Pancreas (tissue), 10 donors: ENCODE results near the gene PRLHR. TPM values are rescaled to one million over a fixed set of nuclear protein-coding genes. Genes with fewer than 3 reads are reported as not detected.

Experiments
- ATAC-seq, 4 donors: fragments of 200-7000 bp; cut with Tn5 transposase; one replicate each; pipeline versions ENCODE4 v1.8.0 to v1.9.1; 2020; ENCODE audit warnings: mild to moderate bottlenecking in 4 of 4, moderate library complexity in 4 of 4
- DNase-seq, 6 donors: peaks; one replicate each; pipeline ENCODE4 v3.0.0-alpha.2; 2020
- FAIRE-seq: peaks from 2 replicates; lab custom pipeline; 2012; peaks lifted over from hg19 to GRCh38; lab: Jason Lieb, UNC
- H3K27ac ChIP-seq, 4 donors: fragments of 200-600 bp; sonication (generic); 1 replicate in 3 of 4; 2 replicates in 1 of 4; pipeline versions ENCODE4 v1.5.0 to v1.8.0; 2020
- H3K27me3 ChIP-seq, 4 donors: fragments of 200-600 bp; one replicate each; pipeline ENCODE4 v1.8.0; 2021
- H3K36me3 ChIP-seq, 3 donors: fragments of 200-600 bp; sonication (generic) in 1 of 3; one replicate each; pipeline versions ENCODE4 v1.5.0 to v1.8.0; 2020 to 2021
- H3K4me1 ChIP-seq, 3 donors: fragments of 200-600 bp; one replicate each; pipeline ENCODE4 v1.8.0; 2021
- H3K4me3 ChIP-seq, 4 donors: fragments of 200-600 bp; sonication (generic) in 2 of 4; one replicate each; pipeline versions ENCODE4 v1.5.0 to v1.8.0; 2020 to 2021
- H3K9me3 ChIP-seq, 4 donors: fragments of 200-600 bp; one replicate each; pipeline ENCODE4 v1.8.0; 2021
- CTCF ChIP-seq, 4 donors: fragments of 200-600 bp; sonication (generic) in 3 of 4; IDR thresholded peaks; one replicate each; pipeline versions ENCODE4 v1.5.0 to v1.8.0; 2021; ENCODE audit warnings: antibody characterized with exemption in 4 of 4
- whole genome bisulfite sequencing, 2 donors: extraction: QIAGEN DNeasy Blood & Tissue Kit; methylation state at CpG; one replicate each; pipeline ENCODE4 v1.1.7; 2013; 5-methylcytosine and 5-hydroxymethylcytosine counted together
- intact Hi-C, 3 donors: fragments of 100-400 bp; cut with DNase I; formaldehyde crosslinking; loops; one replicate each; pipeline versions ENCODE4 v1.11.1 to v1.14.2; 2022
- polyA plus RNA-seq, 2 donors: library from polyadenylated mRNA; stranded (reverse); fragments of 200-250 nt; gene quantifications; one replicate each; pipeline ENCODE4 v1.2.3, GENCODE V29; 2013
- total RNA-seq, 6 donors: library from RNA; stranded (reverse); fragmentation: NEBNext Ultra II Directional in 4 of 6; extraction: Animal tissue kit (Norgen Biotek cat#: 25700) in 4 of 6; gene quantifications; one replicate each; pipeline versions ENCODE4 v1.2.1 to v1.2.4, GENCODE V29; 2021 to 2023
- donor health status: healthy with polysubstance abuse.
- donor health status: DM: no; HTN: no; CAD: no; lungs with moderate emphysema.
- donor health status: DM: no; HTN: no; CAD: no.
- donor health status: control.
- donor health status: control.
- donor health status: Bipolar disorder and iron deficiency.
- donor health status: DM: yes; HTN: yes; CAD: no.
- donor health status: DM: no; HTN: no; CAD: no.
- donor health status: DM: no; HTN: no; CAD: no.
- donor health status: DM: yes; HTN: yes; CAD: no.

Gene PRLHR
- total and polyA plus RNA-seq, 8 donors, result 0.04 to 0.80 (median 0.32) TPM; not detected in 2

- peaks cover 2 to 15% (median 14%) of the 10 kb centered on the region in 3 donors for H3K4me1 ChIP-seq
- no peak for DNase-seq
- TF ChIP-seq CTCF (IDR thresholded peaks at IDR 0.05), result no peak
- no peak overlapping the region for H3K27ac ChIP-seq
- 71 to 86% methylated on average over 1 of the region's 1 CpG for WGBS, 2 donors
- no peaks in the 10 kb centered on the region for H3K9me3 ChIP-seq
- no peak for ATAC-seq
- intact Hi-C loops, result no loop called here
- FAIRE-seq, result no peak
- no peaks in the 10 kb centered on the region for H3K36me3 ChIP-seq
- no peaks in the 10 kb centered on the region for H3K27me3 ChIP-seq
- H3K4me3 ChIP-seq, result no peak overlapping the region
Observed at GRCh38 chr10:118585794-118586193, 9.7 kb downstream of the PRLHR start.

GRCh38 chr10:118585234-118585633 is 10.2 kb downstream of the PRLHR start:
- WGBS, 2 donors, result 44 to 47% methylated on average over 5 of the region's 5 CpGs
- FAIRE-seq (no peak), DNase-seq (peak in 1 of 6 donors; percentile 47), ATAC-seq (peak in 3 of 4 donors; percentile 53 to 68 (median 58))
- no peaks in the 10 kb centered on the region for H3K36me3 ChIP-seq
- no peaks in the 10 kb centered on the region for H3K9me3 ChIP-seq
- H3K4me3 ChIP-seq, result no peak overlapping the region
- intact Hi-C loops, result no loop called here
- peaks cover 0 to 10% (median 10%) of the 10 kb centered on the region in 3 donors for H3K4me1 ChIP-seq
- no peaks in the 10 kb centered on the region for H3K27me3 ChIP-seq
- no peak for TF ChIP-seq CTCF (IDR thresholded peaks at IDR 0.05)
- no peak overlapping the region for H3K27ac ChIP-seq

GRCh38 chr10:118584181-118584954 is 11.1 kb downstream of the PRLHR start:
- peak in 2 of 4 donors; percentile 49 to 64 for ATAC-seq
- 74 to 75% methylated on average over 6 of the region's 6 CpGs for WGBS, 2 donors
- H3K9me3 ChIP-seq, result no peaks in the 10 kb centered on the region
- no peak for FAIRE-seq
- H3K4me1 ChIP-seq, result peaks cover 0 to 6% (median under 1%) of the 10 kb centered on the region in 3 donors
- H3K27me3 ChIP-seq, result no peaks in the 10 kb centered on the region
- intact Hi-C loops, result no loop called here
- H3K27ac ChIP-seq, result no peak overlapping the region
- H3K36me3 ChIP-seq, result no peaks in the 10 kb centered on the region
- DNase-seq, result peak in 2 of 6 donors; percentile 41 to 60
- no peak overlapping the region for H3K4me3 ChIP-seq
- TF ChIP-seq CTCF (IDR thresholded peaks at IDR 0.05), result no peak

GRCh38 chr10:118583611-118584010 is 11.8 kb downstream of the PRLHR start:
- no peak overlapping the region for H3K4me3 ChIP-seq
- peaks cover 0 to 6% (median 0%) of the 10 kb centered on the region in 3 donors for H3K4me1 ChIP-seq
- no peaks in the 10 kb centered on the region for H3K36me3 ChIP-seq
- no peak for DNase-seq
- no peak overlapping the region for H3K27ac ChIP-seq
- TF ChIP-seq CTCF (IDR thresholded peaks at IDR 0.05), result no peak
- FAIRE-seq, result no peak
- no peaks in the 10 kb centered on the region for H3K9me3 ChIP-seq
- no peak for ATAC-seq
- intact Hi-C loops, result no loop called here
- WGBS, 2 donors, result 96 to 98% methylated on average over 5 of the region's 5 CpGs
- H3K27me3 ChIP-seq, result no peaks in the 10 kb centered on the region

GRCh38 chr10:118582511-118582910 is 12.9 kb downstream of the PRLHR start:
- Histone ChIP-seq H3K9me3 (no peaks in the 10 kb centered on the region), H3K27me3 (no peaks in the 10 kb centered on the region), H3K36me3 (no peaks in the 10 kb centered on the region), H3K27ac (no peak overlapping the region), H3K4me3 (no peak overlapping the region), H3K4me1 (peaks cover 0 to 6% (median 0%) of the 10 kb centered on the region in 3 donors)
- intact Hi-C loops, result no loop called here
- DNase-seq (no peak), ATAC-seq (no peak), FAIRE-seq (no peak)
- WGBS, 2 donors, result 92 to 99% methylated on average over 3 of the region's 3 CpGs
- no peak for TF ChIP-seq CTCF (IDR thresholded peaks at IDR 0.05)
